BJ (cell line): ENCODE results near the gene SYT15. TPM values are rescaled to one million over a fixed set of nuclear protein-coding genes. Genes with fewer than 3 reads are reported as not detected.

ENCODE experiments used
- CTCF ChIA-PET: fragments of 350-600 bp; formaldehyde crosslinking; extraction: SDS; loops from one replicate; lab custom pipeline; 2021; ENCODE audit warnings: antibody characterized with exemption, inconsistent platforms; lab: Yijun Ruan, JAX
- POLR2A ChIA-PET: fragments of 300-600 bp; sonication (Branson Sonifier 250); formaldehyde crosslinking; extraction: SDS; loops from one replicate; lab custom pipeline; 2021; ENCODE audit warnings: antibody characterized with exemption; lab: Charles Lee
- DNase-seq: peaks from one replicate; pipeline ENCODE4 v3.0.0-alpha.2; 2011; ENCODE audit warnings: low read depth
- H3K27me3 ChIP-seq: 2 replicates; pipeline ENCODE4 v1.6.0; 2011; ENCODE audit warnings: low read length; ENCODE audit not compliant: control insufficient read depth, insufficient read depth
- H3K36me3 ChIP-seq: 2 replicates; pipeline ENCODE4 v1.5.1; 2011; ENCODE audit warnings: low read length; ENCODE audit not compliant: control insufficient read depth, insufficient read depth
- H3K4me3 ChIP-seq: 2 replicates; pipeline ENCODE4 v1.5.1; 2011; ENCODE audit warnings: low read depth, mild to moderate bottlenecking, control low read depth, low read length
- CTCF ChIP-seq: IDR thresholded peaks from 2 replicates; pipeline ENCODE4 v1.5.1; 2011; ENCODE audit warnings: low read depth, mild to moderate bottlenecking, control low read depth, inconsistent platforms, low read length, moderate library complexity; ENCODE audit not compliant: insufficient read depth
- polyA plus RNA-seq: library from polyadenylated mRNA; depleted of rRNA; stranded (reverse); fragments of >200 nt; gene quantifications from 2 replicates; pipeline ENCODE4 v1.2.3, GENCODE V29; 2011

SYT15 gene
- polyA plus RNA-seq, 1 experiment, result 2.3 TPM

DNA sequence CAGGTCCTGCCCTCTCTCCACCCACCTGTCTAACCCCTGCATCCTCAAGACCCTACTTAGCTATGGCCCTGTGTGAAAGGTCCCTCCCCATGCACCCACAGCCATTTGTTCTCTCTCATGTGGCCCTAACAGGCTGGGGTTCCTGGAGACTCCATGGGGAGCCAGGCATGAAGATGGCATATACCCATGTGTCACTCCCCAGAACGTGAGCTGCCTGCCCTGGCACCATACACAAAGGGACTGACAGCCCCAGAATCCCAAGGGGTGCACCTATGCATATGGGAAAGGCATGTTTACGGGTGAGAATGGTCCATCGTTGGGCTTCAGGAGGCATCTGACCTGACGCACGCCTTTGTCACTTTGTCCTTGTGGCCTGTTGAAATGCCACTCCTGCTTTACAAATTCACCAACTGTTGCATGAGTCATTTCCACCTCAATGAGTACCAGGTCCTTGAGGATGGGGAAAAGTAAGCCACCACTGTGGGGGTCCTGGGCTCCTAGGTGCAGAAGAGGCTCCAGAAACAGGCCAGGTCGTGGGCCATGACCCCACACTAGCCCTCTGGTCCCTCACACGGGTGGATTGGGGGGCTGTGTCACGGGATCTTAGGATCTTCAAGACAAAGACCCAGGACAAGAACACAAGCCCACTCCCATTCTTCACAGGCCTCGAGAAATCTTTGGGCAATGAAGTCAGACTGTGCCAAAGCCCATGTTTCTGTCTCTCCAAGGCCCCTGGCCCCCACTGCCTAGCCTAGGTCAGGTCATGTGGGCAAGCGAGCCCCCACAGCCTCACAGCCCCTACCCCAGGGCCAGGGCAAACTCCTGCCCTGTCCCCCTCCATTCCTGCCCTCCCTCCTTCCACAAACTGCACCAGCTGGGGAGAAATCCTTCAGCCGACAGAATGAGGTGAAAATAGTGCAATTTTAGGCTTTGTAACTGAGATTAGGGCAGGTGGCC lies 31.1 kb upstream of the SYT15 start:
- no peak for TF ChIP-seq CTCF
- Histone ChIP-seq H3K4me3 (no peak overlapping the region), H3K36me3 (no peaks in the 10 kb centered on the region), H3K27me3 (no peaks in the 10 kb centered on the region; the same call in 1 of the 2 replicates)
- POLR2A ChIA-PET, result no interaction called here
- no peak for DNase-seq
- CTCF ChIA-PET, result interaction anchor here (5.9 kb wide), 1 partner anchor 11 kb away, joined by 18 read pairs; no protein-coding TSS in a partner anchor

GRCh38 chr10:46548498-46549090 lies 30.3 kb upstream of the SYT15 start:
- ChIA-PET POLR2A (no interaction called here), CTCF (interaction anchor here (1.1 to 5.9 kb wide), 3 partner anchors 9 to 319 kb away, joined by 3 to 18 read pairs (median 4); no protein-coding TSS in a partner anchor)
- H3K4me3 ChIP-seq, result no peak overlapping the region
- H3K27me3 ChIP-seq, result peaks cover 2% of the 10 kb centered on the region; the same call in 1 of the 2 replicates
- DNase-seq, result no peak
- H3K36me3 ChIP-seq, result no peaks in the 10 kb centered on the region
- TF ChIP-seq CTCF, result no peak

- TF ChIP-seq CTCF, result no peak
- ChIA-PET POLR2A (no interaction called here), CTCF (interaction anchor here (1.1 to 5.9 kb wide), 3 partner anchors 9 to 320 kb away, joined by 3 to 18 read pairs (median 4); no protein-coding TSS in a partner anchor)
- no peak for DNase-seq
- H3K36me3 ChIP-seq, result no peaks in the 10 kb centered on the region
- H3K4me3 ChIP-seq, result no peak overlapping the region
- H3K27me3 ChIP-seq, result peaks cover 2% of the 10 kb centered on the region; the same call in 1 of the 2 replicates
Measured at GRCh38 chr10:46549171-46550075, 29.5 kb upstream of the SYT15 start.

DNA sequence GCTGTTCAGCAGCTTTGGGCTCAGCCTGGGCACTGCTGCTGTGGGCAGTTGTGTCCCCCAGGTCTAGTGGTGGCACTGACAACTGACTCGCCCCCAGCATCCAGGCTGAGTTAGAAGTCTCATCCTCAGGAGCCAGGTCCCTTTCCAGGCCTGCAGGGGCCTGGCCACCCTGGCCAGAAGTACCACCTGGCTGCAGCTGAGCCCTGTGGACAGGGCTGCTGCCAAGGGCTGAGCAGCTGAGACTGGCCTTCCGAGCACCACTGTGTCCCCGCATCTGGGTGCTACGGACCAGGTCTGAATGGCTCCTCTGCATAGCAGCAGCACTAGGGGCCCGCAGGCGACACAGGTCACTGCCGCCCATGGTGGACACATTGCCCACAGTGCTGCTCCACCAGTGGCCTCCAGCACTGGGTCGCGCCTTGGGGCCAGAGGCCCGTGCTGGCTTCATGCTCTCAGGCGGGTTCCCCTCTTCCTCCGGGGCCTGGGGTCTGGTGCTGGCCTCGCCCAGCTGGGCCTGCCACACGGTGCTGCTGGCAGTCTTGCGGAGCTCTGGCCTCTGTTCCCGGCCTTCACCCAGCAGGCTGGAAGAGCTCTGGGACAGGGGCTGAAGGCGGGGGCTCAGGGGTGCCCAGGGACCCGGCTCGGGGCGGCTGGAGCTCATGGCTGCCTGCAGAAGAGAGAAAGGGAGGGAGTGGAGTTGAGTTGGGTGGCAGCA lies 28.7 kb upstream of the SYT15 start:
- CTCF ChIA-PET, result interaction anchor here (0.9 kb wide), 1 partner anchor 12 kb away, joined by 4 read pairs; no protein-coding TSS in a partner anchor

More for the DNA sequence above, 28.7 kb upstream of the SYT15 start:
- no peak for TF ChIP-seq CTCF
- DNase-seq, result no peak
- H3K27me3 ChIP-seq, result peaks cover 3% of the 10 kb centered on the region
- H3K36me3 ChIP-seq, result no peaks in the 10 kb centered on the region
- H3K4me3 ChIP-seq, result no peak overlapping the region
- POLR2A ChIA-PET, result no interaction called here
